GM18519 (cell line): Measurements from ENCODE around the gene ZDHHC3.

ENCODE experiments used
- ATAC-seq: cut with Tn5 transposase; IDR thresholded peaks from one replicate; pipeline ENCODE4 v1.9.1; 2021; ENCODE audit warnings: mild to moderate bottlenecking, moderate library complexity; ENCODE audit not compliant: unreplicated experiment, low FRiP score

Gene ZDHHC3

GRCh38 chr3:44903314-44903713, 72.7 kb downstream of the ZDHHC3 start:
- no peak for ATAC-seq

GRCh38 chr3:44902628-44903027, 73.3 kb downstream of the ZDHHC3 start:
- no peak for ATAC-seq

GRCh38 chr3:44899683-44900367, 76.1 kb downstream of the ZDHHC3 start:
- ATAC-seq = no peak

- no peak for ATAC-seq
Observed at GRCh38 chr3:44896440-44896839, 79.5 kb downstream of the ZDHHC3 start.

GRCh38 chr3:44894485-44894884, 81.5 kb downstream of the ZDHHC3 start:
- no peak for ATAC-seq

- no peak for ATAC-seq
Observed at GRCh38 chr3:44893097-44893496, 82.9 kb downstream of the ZDHHC3 start.

- no peak for ATAC-seq
Observed at GRCh38 chr3:44892689-44893088, 83.3 kb downstream of the ZDHHC3 start.

GRCh38 chr3:44890852-44891251, 85.1 kb downstream of the ZDHHC3 start:
- ATAC-seq = no peak

GRCh38 chr3:44890258-44890657, 85.7 kb downstream of the ZDHHC3 start:
- ATAC-seq = no peak

- ATAC-seq = no peak
Observed at GRCh38 chr3:44887101-44887500, 88.9 kb downstream of the ZDHHC3 start.

- ATAC-seq = no peak
Observed at GRCh38 chr3:44886561-44886960, 89.4 kb downstream of the ZDHHC3 start.

GRCh38 chr3:44885618-44886017, 90.4 kb downstream of the ZDHHC3 start:
- ATAC-seq = no peak

GRCh38 chr3:44883999-44884431, 92.0 kb downstream of the ZDHHC3 start:
- no peak for ATAC-seq

- no peak for ATAC-seq
Observed at GRCh38 chr3:44883213-44883955, 92.6 kb downstream of the ZDHHC3 start.

GRCh38 chr3:44880284-44880683, 95.7 kb downstream of the ZDHHC3 start:
- ATAC-seq = no peak

GRCh38 chr3:44877333-44877732, 98.6 kb downstream of the ZDHHC3 start:
- no peak for ATAC-seq

- no peak for ATAC-seq
Observed at GRCh38 chr3:44875596-44875995, 100.4 kb downstream of the ZDHHC3 start.
